ENCODE results near the gene HASPIN.

The HASPIN gene

DNA sequence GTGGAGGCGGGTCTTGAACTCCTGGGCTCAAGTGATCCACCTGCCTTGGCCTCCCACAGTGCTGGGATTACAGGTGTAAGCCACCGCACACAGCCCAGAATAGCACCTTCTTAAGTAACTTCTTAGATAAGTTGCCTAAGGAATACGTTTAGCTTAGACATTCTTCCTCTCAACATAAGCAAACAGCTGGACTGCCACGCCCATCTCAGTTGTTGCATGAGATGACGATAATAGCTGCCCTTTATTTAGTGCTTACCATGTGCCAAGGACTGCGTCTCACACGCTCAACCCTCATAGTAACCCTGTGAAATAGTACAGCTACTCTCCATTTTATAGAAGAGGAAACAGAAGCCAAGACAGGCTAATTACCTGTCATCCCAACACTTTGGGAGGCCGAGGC is 11.8 kb downstream of the HASPIN start:
- no peak for DNase-seq (ENCODE audit: low read depth in 2 of 2, low spot score in 1 of 2)

DNA sequence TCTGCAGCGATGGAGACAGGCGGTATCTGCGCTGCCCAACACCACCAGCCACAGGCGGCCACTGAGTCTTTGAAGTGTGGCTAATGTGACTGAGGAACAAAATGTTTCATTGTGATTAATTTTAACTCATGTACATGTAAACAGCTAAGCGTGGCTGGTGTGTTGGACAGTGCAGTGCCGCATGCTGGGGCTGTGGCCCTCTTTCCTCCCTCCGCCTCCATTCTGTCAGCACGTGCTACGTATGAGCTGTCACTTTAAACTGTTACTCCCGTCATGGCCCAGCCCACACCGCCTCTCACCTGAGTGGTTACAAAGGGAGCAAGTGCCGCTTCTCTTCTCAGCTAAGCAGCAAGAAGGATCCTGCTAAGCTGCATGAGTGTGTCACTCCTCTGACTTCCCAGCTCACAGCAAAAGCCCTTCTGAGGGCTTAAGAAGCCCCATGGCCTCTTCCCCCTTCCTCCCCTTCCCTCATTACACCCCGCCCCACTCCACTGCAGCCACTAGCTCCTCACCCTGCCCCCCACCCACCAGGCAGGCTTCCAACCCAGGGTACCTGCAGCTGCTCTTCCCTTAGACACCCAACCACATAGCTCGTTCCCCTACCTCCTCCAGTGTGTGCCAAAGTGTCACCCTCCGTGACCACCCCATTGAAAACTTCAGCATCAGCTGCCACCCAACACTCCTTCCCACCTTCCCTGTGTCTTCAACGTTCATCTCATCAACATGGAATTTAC is 15.0 kb downstream of the HASPIN start:
- DNase-seq (ENCODE audit: low read depth in 2 of 2, low spot score in 1 of 2) = peak; percentile 44 to 72

DNA sequence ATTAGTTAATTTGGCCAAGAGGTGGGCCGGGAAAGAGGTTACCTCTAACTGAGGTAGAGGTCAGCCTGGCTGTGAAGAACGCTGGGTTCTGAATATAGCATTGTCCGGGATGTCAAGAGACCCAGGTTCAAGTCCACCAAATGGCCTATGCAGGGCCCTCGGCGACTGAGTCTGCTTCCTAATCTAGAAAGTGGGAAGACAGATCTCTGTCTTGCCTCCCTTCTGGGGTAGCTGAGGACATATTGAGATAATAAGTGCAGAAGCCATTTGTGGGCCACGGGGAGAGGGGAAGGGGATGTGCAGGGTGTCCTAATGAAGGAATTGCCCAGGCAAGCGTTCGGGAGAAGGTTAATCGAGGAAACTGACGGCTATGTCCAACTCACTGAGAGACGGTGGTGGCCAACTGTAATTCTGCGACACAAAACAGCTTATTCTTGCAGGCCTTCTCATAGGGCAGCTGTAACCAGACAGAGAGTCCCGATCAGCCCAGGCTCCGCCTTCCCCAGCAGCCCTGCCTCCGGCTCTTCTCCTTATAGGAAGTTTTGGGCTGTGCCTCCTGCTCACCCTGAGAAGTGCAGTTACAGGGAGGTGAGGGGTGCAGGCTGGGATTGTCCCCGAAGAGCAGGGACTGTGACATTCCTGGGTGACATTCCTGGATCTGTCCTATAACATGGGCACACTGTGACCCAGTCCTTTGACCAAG is 15.9 kb downstream of the HASPIN start:
- DNase-seq (ENCODE audit: low read depth in 2 of 2, low spot score in 1 of 2) = no peak

DNA sequence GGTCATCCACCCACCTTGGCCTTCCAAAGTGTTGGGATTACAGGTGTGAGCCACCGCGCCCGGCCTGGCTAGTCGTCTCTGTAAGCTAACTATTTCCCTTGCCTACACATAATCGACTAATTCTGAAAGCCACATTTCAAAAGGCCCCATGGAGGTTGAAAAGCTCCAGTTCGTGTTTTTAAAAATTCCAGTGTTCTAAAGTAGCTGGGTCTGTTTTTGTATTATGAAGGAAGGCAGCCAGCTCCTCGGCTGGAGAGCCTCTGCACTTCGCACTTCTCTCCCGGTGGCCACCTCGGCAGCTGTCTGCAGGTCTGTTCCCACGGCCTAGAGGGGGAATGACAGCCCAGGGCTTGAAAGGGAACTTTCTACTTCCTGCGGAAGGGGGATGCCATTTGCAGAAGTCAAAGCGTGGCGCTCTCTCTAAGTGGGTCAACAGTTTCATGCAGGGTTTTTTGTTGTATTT is 16.9 kb downstream of the HASPIN start:
- no peak for DNase-seq (ENCODE audit: low read depth in 2 of 2, low spot score in 1 of 2)

DNA sequence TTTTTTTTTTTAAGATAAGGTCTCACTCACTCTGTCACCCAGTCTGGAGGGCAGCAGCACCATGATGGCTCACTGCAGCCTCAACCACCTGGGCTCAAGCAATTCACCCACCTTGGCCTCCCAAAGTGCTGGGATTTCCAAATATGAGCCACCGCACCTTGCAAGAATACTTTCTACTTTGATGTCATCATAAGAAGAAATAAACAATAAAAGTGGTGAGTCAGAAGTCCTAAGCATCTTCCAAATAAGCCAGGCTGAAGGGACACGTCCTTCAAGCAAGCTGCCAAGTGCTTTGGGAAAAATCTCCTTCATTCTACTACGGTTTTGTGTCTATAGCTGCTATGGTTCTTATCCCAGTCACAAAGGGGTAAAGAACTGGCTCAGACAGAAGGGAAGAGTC is 20.3 kb downstream of the HASPIN start:
- no peak for DNase-seq (ENCODE audit: low read depth in 2 of 2, low spot score in 1 of 2)

DNA sequence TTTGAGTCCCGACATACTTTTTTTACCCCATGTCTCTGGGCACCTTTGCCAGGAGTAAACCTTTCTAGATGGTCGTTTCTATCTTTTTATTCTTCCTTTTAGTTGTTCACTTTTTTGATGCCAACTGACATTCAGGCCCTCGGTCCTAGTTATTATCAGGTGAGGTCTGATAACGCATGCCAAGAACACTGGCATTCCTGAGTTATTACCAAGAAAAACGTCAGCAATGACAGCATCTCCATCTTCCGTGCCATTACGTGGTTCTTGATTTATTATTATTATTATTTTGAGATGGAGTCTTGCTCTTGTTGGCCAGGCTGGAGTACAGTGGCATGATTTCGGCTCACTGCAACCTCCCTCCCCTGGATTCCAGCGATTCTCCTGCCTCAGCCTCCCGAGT is 21.4 kb downstream of the HASPIN start:
- DNase-seq (ENCODE audit: low read depth in 2 of 2, low spot score in 1 of 2) = no peak

DNA sequence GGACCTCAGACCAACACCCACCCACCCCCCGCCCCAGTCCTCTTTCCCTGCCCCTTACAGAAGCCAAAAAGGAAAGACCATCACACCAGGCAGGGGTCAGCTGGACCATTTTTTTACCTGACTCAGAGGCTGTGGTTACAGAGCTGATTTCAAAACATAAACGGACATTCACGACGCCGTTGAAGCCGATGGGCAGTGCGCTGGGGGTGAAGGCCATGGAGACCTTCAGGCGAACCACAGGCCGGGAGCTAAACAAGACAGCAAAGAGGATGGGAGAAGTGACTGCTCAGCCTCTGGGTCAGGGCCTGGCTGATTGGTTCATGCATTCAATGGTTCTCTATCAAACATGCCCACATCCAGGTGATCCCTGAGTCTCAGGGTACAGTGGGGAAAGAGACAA is 24.1 kb downstream of the HASPIN start:
- no peak for DNase-seq (ENCODE audit: low read depth in 2 of 2, low spot score in 1 of 2)

DNA sequence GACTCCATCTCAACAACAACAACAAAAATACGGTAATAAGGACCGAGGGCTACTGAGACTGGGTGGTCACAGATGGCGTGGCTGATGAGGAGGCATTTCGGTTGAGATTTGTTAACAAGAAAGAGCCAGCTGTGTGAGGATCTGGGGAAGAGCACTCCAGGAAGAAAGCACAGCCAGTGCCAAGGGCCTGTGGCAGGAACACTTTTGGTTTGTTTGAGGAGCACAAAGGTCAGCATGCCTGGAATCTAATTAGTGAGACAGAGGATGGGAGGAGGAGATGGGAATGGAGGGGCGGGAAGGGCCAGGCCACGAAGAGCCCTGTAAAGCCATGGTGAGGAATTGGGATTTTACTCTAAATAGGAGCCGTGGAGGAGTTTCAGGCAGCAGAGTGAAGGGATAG is 24.9 kb downstream of the HASPIN start:
- DNase-seq (ENCODE audit: low read depth in 2 of 2, low spot score in 1 of 2) = no peak

DNA sequence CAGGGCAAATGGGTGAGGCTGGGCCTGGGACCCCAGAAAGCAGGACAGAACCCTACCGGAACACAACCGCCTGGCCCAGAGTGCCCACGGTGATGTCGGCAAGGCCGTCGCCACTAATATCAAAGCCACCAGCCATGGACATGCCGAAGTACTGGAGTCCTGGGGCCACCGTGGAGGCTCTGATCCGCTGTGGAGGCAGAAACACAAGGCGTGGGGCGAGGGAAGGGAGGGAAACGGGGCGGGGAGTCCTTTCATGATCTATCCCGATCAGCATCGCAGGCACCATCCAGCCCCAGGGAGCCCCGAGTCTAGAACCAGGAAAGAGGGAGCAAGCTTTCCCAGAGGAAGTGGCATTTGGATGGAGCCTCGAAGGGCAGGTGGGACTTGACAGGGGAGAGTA is 26.6 kb downstream of the HASPIN start:
- DNase-seq (ENCODE audit: low read depth in 2 of 2, low spot score in 1 of 2) = no peak

DNA sequence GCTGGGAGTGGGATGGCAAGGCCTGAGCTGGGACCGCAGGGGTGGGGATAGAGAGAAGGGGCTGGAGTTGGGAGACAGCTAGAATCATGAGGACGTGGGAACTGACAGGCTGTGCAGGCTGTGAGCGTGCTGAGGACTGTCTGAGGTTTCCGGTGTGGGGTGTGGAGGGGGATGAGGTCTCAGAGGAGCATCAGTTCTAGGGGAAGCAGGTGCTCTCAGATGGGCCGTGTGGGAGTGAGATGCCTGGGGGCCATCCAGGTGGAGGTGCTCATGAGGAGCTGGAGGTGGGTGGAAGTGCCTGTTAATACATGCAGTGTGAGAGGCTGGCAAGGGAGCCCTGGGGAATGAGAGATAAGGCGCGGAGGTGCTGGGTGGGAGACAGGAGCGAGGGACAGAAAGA is 27.2 kb downstream of the HASPIN start:
- no peak for DNase-seq (ENCODE audit: low read depth in 2 of 2, low spot score in 1 of 2)

DNA sequence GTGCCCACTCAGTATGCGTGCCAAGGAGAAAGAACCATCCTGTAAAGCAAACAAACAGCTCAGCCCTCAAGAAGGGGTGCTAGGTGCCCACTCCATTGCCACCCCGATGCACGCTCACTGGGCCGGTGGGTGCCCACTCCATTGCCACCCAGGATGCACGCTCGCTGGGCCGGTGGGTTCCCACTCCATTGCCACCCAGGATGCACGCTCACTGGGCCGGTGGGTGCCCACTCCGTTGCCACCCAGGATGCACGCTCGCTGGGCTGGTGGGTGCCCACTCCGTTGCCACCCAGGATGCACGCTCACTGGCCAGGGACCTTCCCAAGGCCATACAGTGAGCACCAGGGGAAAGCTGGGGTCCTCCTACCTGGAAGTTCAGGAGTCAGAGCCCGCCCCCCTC is 28.1 kb downstream of the HASPIN start:
- no peak for DNase-seq (ENCODE audit: low read depth in 2 of 2, low spot score in 1 of 2)

DNA sequence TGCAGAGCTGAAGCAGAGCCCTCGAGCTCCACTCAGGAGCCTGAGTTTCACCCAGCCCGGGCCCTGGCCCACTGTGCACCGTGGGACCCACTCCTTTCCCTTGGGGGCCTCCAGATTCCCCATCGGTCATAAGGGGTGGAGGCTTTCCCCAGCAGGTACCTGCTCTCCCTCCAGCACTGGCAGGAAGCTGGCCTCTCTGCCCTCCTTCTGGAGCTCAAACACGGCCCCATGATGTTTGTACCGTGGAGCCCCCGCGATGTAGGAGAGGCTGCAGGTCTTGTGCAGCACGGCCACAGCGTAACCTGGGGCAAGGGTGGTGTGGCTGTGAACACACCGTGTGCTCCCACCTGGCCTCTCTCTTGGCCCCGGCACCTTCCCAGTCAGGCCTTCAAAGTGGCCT is 29.9 kb downstream of the HASPIN start:
- DNase-seq (ENCODE audit: low read depth in 2 of 2, low spot score in 1 of 2) = no peak

DNA sequence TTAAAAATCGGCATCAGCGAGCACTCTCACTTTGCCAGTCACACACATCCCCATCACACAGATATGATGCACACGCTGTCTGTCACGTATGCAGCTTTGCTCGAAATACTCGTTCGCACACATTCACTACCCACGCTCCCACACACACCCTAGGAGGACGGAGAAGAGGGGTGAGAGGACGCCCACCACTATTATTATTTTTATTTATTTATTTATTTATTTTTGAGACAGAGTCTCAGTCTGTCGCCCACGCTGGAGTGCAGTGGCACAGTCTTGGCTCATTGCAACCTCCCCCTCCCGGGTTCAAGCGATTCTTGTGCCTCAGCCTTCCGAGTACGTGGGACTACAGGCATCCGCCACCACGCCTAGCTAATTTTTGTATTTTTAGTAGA is 30.4 kb downstream of the HASPIN start:
- DNase-seq (ENCODE audit: low read depth in 2 of 2, low spot score in 1 of 2) = no peak

DNA sequence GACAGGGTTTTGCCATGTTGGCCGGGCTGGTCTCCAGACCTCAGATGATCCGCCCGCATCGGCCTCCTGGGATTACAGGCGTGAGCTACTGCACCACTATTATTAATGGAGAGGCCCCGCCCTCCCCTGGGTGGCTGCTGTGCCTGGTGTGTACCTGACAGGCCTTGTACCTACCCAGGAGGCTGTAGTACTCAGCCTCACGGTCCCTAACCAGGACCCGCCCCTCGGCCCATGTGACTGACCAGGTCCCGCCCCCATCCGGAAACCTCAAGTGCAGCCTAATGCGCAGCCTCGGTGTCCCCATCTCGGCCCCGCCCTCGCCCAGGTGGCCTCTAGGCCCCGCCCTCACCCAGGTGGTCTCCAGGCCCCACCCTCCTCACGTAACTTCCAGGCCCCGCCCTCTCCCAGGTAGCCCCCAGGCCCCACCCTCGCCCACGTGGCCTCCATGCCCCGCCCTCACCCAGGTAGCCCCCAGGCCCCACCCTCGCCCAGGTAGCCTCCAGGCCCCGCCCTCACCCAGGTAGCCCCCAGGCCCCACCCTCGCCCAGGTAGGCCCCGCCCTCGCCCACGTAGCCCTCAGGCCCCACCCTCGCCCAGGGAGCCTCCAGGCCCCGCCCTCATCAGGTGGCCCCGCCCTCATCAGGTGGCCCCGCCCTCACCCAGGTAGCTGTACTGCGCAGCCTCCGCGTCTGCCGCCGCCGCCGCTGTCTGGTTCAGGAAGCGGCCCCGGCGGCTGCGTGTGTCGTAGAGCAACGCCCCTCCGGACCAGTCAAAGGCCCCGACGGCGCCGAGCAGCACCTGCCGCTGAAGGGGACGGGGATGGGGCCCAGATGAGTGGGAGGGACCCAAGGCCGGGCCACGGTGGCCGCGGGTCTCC is 31.0 kb downstream of the HASPIN start:
- DNase-seq (ENCODE audit: low read depth in 2 of 2, low spot score in 1 of 2) = no peak

DNA sequence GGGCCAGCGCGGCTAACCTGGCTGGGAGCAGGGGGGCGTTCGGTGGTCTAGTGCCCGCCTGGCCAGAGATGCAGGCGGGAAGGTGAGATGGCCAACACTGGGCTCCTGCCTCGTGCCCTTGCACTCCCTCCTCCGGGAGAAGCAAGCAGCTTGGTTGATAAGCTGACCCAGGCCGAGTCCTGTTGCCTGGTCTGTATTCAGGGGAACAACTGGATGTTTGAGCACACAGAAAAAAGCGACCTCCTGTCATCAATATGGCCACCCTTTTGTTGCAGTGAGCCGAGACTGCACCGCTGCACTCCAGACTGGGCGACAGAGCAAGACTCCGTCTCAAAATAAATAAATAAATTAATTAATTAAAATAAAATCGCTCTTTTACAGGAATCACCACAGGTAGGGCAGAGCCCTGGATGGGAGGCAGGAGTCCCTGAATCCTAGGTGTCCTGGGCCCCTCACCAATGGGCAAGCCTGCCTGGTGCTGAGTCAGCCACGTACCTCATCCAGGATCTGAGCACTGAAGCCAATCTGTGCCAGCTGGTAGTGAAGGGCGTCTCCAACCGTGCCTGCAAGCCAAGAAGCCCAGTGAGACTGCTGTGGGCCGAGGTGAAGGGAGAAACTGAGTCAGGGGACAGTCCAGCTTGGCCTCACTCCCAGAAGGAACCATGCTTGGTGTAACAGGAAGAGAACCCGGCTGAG is 31.8 kb downstream of the HASPIN start:
- no peak for DNase-seq (ENCODE audit: low read depth in 2 of 2, low spot score in 1 of 2)

DNA sequence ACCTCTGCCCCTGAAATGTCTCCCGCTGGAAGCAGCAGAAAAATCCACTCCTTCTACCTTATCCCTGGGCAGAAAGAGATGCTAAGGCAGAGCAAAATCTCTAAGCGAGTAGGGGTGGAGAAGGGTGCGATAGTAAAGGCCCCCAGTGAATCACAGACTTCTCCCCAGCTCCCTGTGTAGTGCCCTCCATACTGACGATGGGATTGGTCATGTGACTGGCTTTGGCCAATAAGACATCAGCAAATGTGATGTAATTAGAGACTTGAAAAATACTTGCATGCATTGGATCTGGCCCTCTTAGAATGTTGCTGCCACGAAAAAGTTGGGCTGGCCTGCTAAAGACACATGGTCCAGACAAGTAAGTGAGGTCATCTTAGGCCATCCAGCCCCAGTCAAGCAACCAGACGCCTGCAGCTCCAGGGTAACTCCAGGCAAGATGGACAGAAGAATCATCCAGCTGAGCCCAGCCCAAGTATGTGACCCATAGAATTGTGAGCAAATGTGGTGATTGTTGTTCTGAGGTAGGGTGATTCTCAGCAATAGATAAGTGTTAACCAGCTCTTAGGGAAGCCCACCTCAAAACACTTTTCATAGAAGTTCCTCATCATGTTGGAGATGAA is 36.0 kb downstream of the HASPIN start:
- no peak for DNase-seq (ENCODE audit: low read depth in 2 of 2, low spot score in 1 of 2)

DNA sequence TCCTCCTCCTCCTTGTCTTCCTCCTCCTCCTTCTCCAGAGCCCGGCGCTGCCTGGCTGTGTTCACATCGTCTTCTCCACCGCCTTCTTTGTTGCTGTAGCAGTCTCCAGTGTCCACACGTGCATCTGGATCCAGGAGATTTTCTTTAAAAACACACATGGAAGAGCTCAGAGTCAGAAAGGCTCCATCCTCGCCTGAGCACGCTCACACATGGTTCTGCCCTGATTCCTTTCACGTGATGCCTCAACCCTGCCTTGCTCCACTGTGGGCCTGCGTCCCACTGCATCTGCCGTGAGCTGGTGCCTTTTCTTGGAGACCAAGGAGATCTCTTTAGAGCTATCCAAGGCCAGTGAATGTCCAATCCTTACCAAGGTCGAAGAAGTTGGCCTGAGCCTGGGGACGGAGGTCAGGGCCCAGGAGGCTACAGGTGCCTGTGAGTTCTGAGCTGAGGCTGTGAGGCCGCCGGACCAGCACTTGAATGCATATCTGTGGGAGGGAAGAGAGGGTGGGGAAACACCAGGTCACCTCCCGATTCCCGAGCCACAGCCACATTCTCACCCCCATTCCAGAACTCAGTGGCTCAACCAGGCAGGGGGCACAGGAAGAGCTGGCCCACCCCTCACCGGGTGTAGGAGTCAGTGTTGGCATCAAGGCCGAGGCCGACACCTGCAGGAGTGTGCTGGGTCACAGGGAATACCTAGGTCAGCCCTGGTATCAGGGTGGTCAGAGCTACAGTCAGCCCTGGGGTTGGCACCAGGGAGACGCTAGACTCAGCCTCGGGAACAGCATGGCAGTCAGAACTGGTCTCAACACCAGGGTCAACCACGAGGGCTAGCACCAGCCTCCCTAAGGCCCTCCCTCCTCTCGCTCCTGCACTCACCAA is 37.6 kb downstream of the HASPIN start:
- DNase-seq (ENCODE audit: low read depth in 2 of 2, low spot score in 1 of 2) = no peak

DNA sequence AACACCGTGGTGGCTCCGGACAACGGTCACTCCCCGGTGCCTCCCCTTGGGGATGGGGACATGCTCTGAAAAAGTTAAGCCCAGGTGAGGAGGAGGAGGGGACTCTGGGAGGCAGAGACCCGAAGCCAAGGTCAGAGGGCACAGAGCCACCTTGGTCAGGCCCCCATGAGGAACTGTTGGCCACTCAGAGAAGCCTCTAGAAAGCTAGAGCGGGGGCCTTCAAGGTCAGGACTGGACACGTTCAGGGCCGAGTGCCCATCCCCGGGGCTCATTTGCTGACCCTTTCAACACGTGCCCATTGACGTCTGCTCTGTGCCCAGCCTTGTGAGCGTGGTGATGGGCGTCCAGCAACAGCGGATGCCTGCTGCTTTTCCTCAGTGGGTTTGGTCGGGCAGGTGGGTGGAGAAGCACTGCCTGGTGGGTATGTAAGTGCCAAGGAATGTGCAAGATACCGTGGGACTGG is 38.2 kb downstream of the HASPIN start:
- DNase-seq (ENCODE audit: low read depth in 2 of 2, low spot score in 1 of 2) = no peak

DNA sequence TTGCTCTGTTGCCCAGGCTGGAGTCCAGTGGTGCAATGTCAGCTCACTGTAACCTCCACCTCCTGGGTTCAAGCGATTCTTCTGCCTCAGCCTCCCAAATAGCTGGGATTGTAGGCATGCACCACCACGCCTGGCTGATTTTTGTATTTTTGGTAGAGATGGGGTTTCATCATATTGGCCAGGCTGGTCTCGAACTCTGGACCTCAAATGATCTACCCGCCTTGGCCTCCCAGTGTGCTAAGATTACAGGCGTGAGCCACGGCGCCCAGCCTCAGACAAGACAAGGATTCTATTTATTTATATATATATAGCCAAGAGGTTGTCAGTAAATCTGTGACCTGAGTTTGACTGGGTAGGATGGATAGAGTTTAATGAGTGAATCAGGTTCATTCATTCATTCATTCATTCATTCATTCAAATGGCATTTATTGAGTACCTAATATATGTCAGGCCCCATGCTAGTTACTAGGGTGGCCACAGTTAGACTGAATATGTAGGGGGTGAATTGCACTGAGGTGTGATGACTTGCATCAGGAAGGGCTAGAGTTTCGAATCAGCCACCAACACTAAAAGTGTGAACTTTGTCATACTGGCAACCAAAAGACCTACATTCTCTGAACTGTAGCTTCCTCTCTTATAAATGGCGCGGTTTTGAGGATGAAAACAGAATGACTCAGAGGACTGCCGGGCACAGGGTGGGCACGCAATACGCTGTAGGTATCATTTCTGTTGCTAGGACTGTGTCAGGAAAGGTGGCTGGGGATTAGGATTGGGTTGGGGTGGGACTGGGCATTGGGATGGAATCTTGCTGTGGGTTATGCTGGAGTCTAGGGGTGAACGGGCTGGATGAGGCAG is 39.4 kb downstream of the HASPIN start:
- DNase-seq (ENCODE audit: low read depth in 2 of 2, low spot score in 1 of 2) = no peak

Data from stimulated activated CD8-positive, alpha-beta memory T cell treated with anti-CD3 and anti-CD28 coated beads, Interleukin-4, amount 100 ng/mL, for 4 hours (primary cell).